ENCODE results near the gene CALN1.

- TF ChIP-seq CTCF (optimal IDR thresholded peaks at IDR 0.05 in 1 of 3, IDR thresholded peaks at IDR 0.05 in 1 of 3, conservative IDR thresholded peaks at IDR 0.05 in 1 of 3; ENCODE audit: extremely low read depth in 1 of 3, insufficient read depth in 2 of 3, low read length in 3 of 3) = no peak
- TF ChIP-seq EZH2 (IDR thresholded peaks at IDR 0.05; ENCODE audit: low read length) = no peak
Observed at GRCh38 chr7:72437610-72438009, 25.5 kb upstream of the CALN1 start.
